Lower lobe of right lung (tissue), 2 donors: Measurements from ENCODE around the gene IL21. TPM values are rescaled to one million over a fixed set of nuclear protein-coding genes. Genes with fewer than 3 reads are reported as not detected.
"Not testable (repeated sequence)": the region's sequence is repeated elsewhere in the genome, so short reads cannot be mapped to it uniquely, and the experiment has no call there.

Experiments used
- ATAC-seq, 2 donors: fragments of 200-7000 bp; cut with Tn5 transposase; one replicate each; pipeline ENCODE4 v1.9.1; 2020 to 2022; ENCODE audit warnings: mild to moderate bottlenecking in 2 of 2, moderate library complexity in 2 of 2
- DNase-seq: peaks from one replicate; pipeline ENCODE4 v3.0.0-alpha.2; 2020
- H3K27ac ChIP-seq: fragments of 200-600 bp; one replicate; pipeline ENCODE4 v1.8.0; 2022
- H3K27me3 ChIP-seq: fragments of 200-600 bp; one replicate; pipeline ENCODE4 v1.8.0; 2022; ENCODE audit warnings: low read depth
- H3K36me3 ChIP-seq: fragments of 200-600 bp; one replicate; pipeline ENCODE4 v1.8.0; 2022; ENCODE audit warnings: mild to moderate bottlenecking
- H3K4me1 ChIP-seq: fragments of 200-600 bp; one replicate; pipeline ENCODE4 v1.8.0; 2022
- H3K4me3 ChIP-seq: fragments of 200-600 bp; one replicate; pipeline ENCODE4 v1.8.0; 2022; ENCODE audit warnings: mild to moderate bottlenecking
- H3K9me3 ChIP-seq: fragments of 200-600 bp; one replicate; pipeline ENCODE4 v1.8.0; 2022
- CTCF ChIP-seq: fragments of 200-600 bp; IDR thresholded peaks from one replicate; pipeline ENCODE4 v1.8.0; 2022; ENCODE audit warnings: antibody characterized with exemption, mild to moderate bottlenecking
- intact Hi-C: fragments of 100-400 bp; cut with DNase I; formaldehyde crosslinking; loops from one replicate; pipeline ENCODE4 v1.11.0; 2022
- total RNA-seq: library from RNA; stranded (reverse); fragmentation: NEBNext Ultra II Directional; extraction: Animal tissue kit (Norgen Biotek cat#: 25700); gene quantifications from one replicate; pipeline ENCODE4 v1.2.1, GENCODE V29; 2021
- donor health status: DM: no; HTN: yes; CAD: no; lungs with severe emphysema.

Gene IL21
- total RNA-seq, 1 donor from 2014 or later, result not detected

DNA sequence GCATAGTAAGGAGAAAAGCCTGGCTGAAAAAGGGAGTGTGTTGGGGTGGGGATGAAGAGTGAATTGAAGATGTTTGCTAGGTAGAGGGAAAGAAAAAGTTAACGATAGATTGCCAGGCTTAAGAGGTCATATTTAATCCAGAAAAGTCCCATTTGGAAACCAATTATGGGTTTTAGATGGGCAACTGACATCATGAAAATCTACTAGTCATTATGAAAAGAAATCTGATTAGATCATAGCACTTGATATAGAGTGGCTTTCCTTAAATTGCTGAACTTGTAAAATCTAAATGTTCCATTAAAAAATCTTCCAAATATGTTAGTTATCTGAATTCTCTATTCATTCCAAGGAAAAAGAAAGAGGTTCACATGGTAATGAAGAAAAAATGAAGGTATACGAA, 37.5 kb upstream of the IL21 start:
- ATAC-seq (no peak), DNase-seq (no peak)
- no peaks in the 10 kb centered on the region for H3K36me3 ChIP-seq
- no peaks in the 10 kb centered on the region for H3K4me1 ChIP-seq
- intact Hi-C loops, result no loop called here
- no peaks in the 10 kb centered on the region for H3K9me3 ChIP-seq
- no peaks in the 10 kb centered on the region for H3K27me3 ChIP-seq
- H3K4me3 ChIP-seq, result no peak overlapping the region
- TF ChIP-seq CTCF, result no peak
- H3K27ac ChIP-seq, result no peak overlapping the region

DNA sequence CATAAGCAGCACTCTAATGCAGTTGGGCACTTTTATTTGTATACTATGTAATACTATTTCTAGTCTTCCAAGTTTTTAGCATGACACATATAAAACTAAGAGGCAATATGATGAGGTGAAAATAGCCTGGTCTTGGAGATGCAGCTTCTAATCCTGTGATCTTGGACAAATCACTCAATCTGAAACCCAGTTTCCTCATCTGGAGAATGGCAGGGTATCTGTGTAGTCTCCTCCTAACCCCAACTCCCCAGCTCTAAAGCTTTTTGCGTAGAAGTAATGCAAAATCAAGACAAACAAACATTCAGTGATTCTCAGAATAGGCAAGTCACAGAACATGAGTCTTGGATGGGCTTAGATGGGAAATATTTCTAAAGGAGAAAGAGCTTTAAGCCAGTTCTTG, 36.7 kb upstream of the IL21 start:
- no peak for TF ChIP-seq CTCF

GRCh38 chr4:122656583-122656982, 35.7 kb upstream of the IL21 start:
- H3K27me3 ChIP-seq, H3K4me3 ChIP-seq, DNase-seq, H3K9me3 ChIP-seq, H3K36me3 ChIP-seq, ATAC-seq, H3K27ac ChIP-seq, H3K4me1 ChIP-seq, intact Hi-C loops: not testable (repeated sequence)

More for the DNA sequence above, 36.7 kb upstream of the IL21 start:
- no peak overlapping the region for H3K4me3 ChIP-seq
- H3K9me3 ChIP-seq, result no peaks in the 10 kb centered on the region
- intact Hi-C loops, result no loop called here
- H3K27ac ChIP-seq, result no peak overlapping the region
- no peaks in the 10 kb centered on the region for H3K4me1 ChIP-seq
- DNase-seq, result no peak
- no peaks in the 10 kb centered on the region for H3K27me3 ChIP-seq
- no peak for ATAC-seq
- no peaks in the 10 kb centered on the region for H3K36me3 ChIP-seq

DNA sequence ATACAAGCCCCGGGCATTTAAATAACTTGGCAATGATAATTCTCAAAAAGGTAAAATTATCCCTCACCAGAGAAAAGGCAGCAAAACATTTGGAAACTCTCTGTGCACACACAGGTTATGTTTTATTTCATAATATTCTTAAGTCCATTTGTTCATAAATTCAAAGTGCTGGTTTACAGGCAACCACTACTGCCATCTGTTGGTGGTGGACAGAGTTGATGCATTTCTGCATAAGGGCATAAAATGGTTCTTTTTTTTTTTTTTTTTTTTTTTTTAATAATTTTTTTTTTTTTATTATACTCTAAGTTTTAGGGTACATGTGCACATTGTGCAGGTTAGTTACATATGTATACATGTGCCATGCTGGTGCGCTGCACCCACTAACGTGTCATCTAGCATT, 31.5 kb upstream of the IL21 start:
- Histone ChIP-seq H3K36me3 (no peaks in the 10 kb centered on the region), H3K27me3 (no peaks in the 10 kb centered on the region), H3K27ac (no peak overlapping the region), H3K4me1 (no peaks in the 10 kb centered on the region), H3K9me3 (no peaks in the 10 kb centered on the region), H3K4me3 (no peak overlapping the region)
- ATAC-seq, result peak; percentile 54 to 63
- DNase-seq, result no peak
- intact Hi-C loops, result no loop called here
- peak; percentile 48 for TF ChIP-seq CTCF

DNA sequence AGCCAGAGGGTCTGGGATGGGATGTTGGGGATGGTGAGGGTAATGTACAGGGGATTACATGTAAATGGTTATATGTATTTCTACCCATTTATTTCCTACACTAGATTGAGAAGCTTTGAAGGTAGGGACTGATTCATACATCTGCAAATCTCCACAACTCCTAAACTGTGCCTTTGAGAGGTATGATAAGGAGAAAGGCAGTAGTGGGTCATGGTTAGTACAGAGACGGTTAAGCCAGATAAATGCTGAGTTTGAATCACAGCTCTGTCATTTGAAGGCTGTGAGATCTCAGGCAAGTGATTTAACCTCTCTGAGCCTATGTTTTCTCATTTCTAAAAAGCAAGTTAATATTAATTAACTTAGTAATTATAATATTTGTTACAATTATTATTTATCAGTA, 29.3 kb upstream of the IL21 start:
- ATAC-seq (no peak), DNase-seq (no peak)
- Histone ChIP-seq H3K4me3 (no peak overlapping the region), H3K4me1 (no peaks in the 10 kb centered on the region), H3K9me3 (no peaks in the 10 kb centered on the region), H3K27me3 (no peaks in the 10 kb centered on the region), H3K27ac (no peak overlapping the region), H3K36me3 (no peaks in the 10 kb centered on the region)
- intact Hi-C loops, result no loop called here
- TF ChIP-seq CTCF, result no peak

DNA sequence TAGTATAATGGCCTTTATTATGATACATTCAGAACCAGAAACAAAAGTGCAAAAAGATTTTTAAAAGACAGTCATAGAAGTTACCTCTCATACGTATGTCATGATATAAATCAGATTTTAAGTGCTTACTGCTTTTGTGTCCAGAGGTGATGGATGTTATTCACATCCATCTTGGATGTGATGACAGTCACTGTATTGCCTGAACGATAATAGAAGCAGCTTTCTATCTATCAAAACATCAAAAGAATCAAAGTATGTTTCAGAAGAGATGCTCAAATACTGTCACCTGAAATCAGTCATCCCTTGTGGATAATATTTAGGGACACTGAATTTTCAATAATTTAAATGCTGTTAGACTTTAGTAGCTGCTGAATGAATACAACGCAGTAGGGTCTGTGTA, 26.8 kb upstream of the IL21 start:
- Histone ChIP-seq H3K9me3 (no peaks in the 10 kb centered on the region), H3K4me1 (no peaks in the 10 kb centered on the region), H3K36me3 (no peaks in the 10 kb centered on the region), H3K4me3 (no peak overlapping the region), H3K27ac (no peak overlapping the region), H3K27me3 (no peaks in the 10 kb centered on the region)
- ATAC-seq (no peak), DNase-seq (no peak)
- intact Hi-C loops, result no loop called here
- TF ChIP-seq CTCF, result no peak
